UCSD-AML1 (cell line): ENCODE data around the gene DYNLT2B.
A peak's percentile ranks its signal among the peaks of the same experiment; 100 is the strongest.
"Not testable (repeated sequence)": the region's sequence is repeated elsewhere in the genome, so short reads cannot be mapped to it uniquely, and the experiment has no call there.

Experiments used
- DNase-seq: peaks from one replicate; lab custom pipeline; 2025; ENCODE audit not compliant: unreplicated experiment; lab: John Stamatoyannopoulos, UW

The DYNLT2B gene

GRCh38 chr3:196317687-196318467 is at the start of gene DYNLT2B:
DYNLT2B (minus strand) TSS chr3:196318240; CDS start chr3:196318152, 88 bp downstream.
- peak; percentile 91 for DNase-seq

GRCh38 chr3:196365736-196366135 is 47.7 kb upstream of the DYNLT2B start:
- no peak for DNase-seq

GRCh38 chr3:196360586-196360985 is 42.5 kb upstream of the DYNLT2B start:
- no peak for DNase-seq

GRCh38 chr3:196358540-196358939 is 40.5 kb upstream of the DYNLT2B start:
- not testable (repeated sequence) for DNase-seq

- no peak for DNase-seq
These were observed 39.9 kb upstream of the DYNLT2B start for GRCh38 chr3:196357905-196358304.

GRCh38 chr3:196356556-196356955 is 38.5 kb upstream of the DYNLT2B start:
- DNase-seq = no peak

GRCh38 chr3:196355668-196356067 is 37.6 kb upstream of the DYNLT2B start:
- DNase-seq = no peak

GRCh38 chr3:196354132-196354531 is 36.1 kb upstream of the DYNLT2B start:
- DNase-seq = no peak

- DNase-seq = no peak
These were observed 33.5 kb upstream of the DYNLT2B start for GRCh38 chr3:196351541-196351940.

GRCh38 chr3:196350067-196350466 is 32.0 kb upstream of the DYNLT2B start:
- DNase-seq = no peak

- no peak for DNase-seq
These were observed 30.7 kb upstream of the DYNLT2B start for GRCh38 chr3:196348698-196349097.

- DNase-seq = no peak
These were observed 26.6 kb upstream of the DYNLT2B start for GRCh38 chr3:196344663-196345062.

- not testable (repeated sequence) for DNase-seq
These were observed 25.9 kb upstream of the DYNLT2B start for GRCh38 chr3:196343917-196344316.

GRCh38 chr3:196341137-196341536 is 23.1 kb upstream of the DYNLT2B start:
- DNase-seq = no peak

- no peak for DNase-seq
These were observed 22.4 kb upstream of the DYNLT2B start for GRCh38 chr3:196340466-196340865.

GRCh38 chr3:196339493-196340254 is 21.6 kb upstream of the DYNLT2B start:
- DNase-seq = no peak

GRCh38 chr3:196339044-196339443 is 21.0 kb upstream of the DYNLT2B start:
- no peak for DNase-seq

- no peak for DNase-seq
These were observed 18.5 kb upstream of the DYNLT2B start for GRCh38 chr3:196336319-196337145.

GRCh38 chr3:196335503-196335948 is 17.5 kb upstream of the DYNLT2B start:
- no peak for DNase-seq

GRCh38 chr3:196334982-196335381 is 16.9 kb upstream of the DYNLT2B start:
- DNase-seq = no peak

GRCh38 chr3:196332168-196332567 is 14.1 kb upstream of the DYNLT2B start:
- no peak for DNase-seq
